ENCODE results near the gene TRAF7.

DNA sequence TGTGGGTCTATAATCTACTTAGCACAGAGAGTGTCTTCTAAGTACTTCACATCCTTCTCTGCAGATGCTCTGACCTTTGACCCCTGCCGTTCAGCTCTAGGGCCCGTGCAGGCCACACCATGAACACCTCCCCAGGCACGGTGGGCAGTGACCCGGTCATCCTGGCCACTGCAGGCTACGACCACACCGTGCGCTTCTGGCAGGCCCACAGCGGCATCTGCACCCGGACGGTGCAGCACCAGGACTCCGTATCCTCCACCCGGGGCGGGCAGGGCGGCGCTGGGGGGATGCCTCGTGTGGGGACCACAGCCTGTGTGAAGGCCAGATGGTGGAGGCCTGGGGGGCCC is 50.4 kb downstream of the TRAF7 start:
- TF ChIP-seq TAF1 (IDR thresholded peaks at IDR 0.05; ENCODE audit: borderline replicate concordance, insufficient read depth, low read length) (no peak), POLR2AphosphoS5 (IDR thresholded peaks at IDR 0.05; ENCODE audit: low read depth, low read length) (0 out of 2 replicates have a peak, but pooled peaks have one; percentile 10)
- TF ChIP-seq, protein P1, sequence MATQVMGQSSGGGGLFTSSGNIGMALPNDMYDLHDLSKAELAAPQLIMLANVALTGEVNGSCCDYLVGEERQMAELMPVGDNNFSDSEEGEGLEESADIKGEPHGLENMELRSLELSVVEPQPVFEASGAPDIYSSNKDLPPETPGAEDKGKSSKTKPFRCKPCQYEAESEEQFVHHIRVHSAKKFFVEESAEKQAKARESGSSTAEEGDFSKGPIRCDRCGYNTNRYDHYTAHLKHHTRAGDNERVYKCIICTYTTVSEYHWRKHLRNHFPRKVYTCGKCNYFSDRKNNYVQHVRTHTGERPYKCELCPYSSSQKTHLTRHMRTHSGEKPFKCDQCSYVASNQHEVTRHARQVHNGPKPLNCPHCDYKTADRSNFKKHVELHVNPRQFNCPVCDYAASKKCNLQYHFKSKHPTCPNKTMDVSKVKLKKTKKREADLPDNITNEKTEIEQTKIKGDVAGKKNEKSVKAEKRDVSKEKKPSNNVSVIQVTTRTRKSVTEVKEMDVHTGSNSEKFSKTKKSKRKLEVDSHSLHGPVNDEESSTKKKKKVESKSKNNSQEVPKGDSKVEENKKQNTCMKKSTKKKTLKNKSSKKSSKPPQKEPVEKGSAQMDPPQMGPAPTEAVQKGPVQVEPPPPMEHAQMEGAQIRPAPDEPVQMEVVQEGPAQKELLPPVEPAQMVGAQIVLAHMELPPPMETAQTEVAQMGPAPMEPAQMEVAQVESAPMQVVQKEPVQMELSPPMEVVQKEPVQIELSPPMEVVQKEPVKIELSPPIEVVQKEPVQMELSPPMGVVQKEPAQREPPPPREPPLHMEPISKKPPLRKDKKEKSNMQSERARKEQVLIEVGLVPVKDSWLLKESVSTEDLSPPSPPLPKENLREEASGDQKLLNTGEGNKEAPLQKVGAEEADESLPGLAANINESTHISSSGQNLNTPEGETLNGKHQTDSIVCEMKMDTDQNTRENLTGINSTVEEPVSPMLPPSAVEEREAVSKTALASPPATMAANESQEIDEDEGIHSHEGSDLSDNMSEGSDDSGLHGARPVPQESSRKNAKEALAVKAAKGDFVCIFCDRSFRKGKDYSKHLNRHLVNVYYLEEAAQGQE (IDR thresholded peaks at IDR 0.05; ENCODE audit: insufficient read depth in 1 of 2, low read depth in 2 of 2, low read length in 2 of 2) = no peak

Data from PFSK-1 (cell line).